NT2/D1 (cell line): ENCODE measurements around the gene NCAPG2.
A peak's percentile ranks its signal among the peaks of the same experiment; 100 is the strongest.

Experiments used
- DNase-seq: peaks from one replicate; pipeline ENCODE4 v3.0.0-alpha.2; 2011; ENCODE audit warnings: low read depth, low spot score
- H3K27me3 ChIP-seq: 2 replicates; pipeline ENCODE4 v1.6.0; 2011; ENCODE audit warnings: mild to moderate bottlenecking; ENCODE audit not compliant: insufficient read length, insufficient read depth
- H3K36me3 ChIP-seq: 2 replicates; pipeline ENCODE4 v1.6.1; 2011; ENCODE audit warnings: mild to moderate bottlenecking, low read length, mixed read lengths; ENCODE audit not compliant: insufficient read depth, insufficient read length
- H3K4me1 ChIP-seq: 2 replicates; pipeline ENCODE4 v1.5.1; 2011; ENCODE audit not compliant: insufficient read depth, insufficient read length
- H3K4me3 ChIP-seq: 2 replicates; pipeline ENCODE4 v1.5.1; 2011; ENCODE audit warnings: low read depth; ENCODE audit not compliant: insufficient read length
- H3K9ac ChIP-seq: 2 replicates; pipeline ENCODE4 v1.6.0; 2011; ENCODE audit warnings: low read depth; ENCODE audit not compliant: insufficient read length
- H3K9me3 ChIP-seq: 2 replicates; pipeline ENCODE4 v1.5.1; 2011; ENCODE audit warnings: mild to moderate bottlenecking, low read length; ENCODE audit not compliant: insufficient read depth
- SUZ12 ChIP-seq: IDR thresholded peaks from 2 replicates; pipeline ENCODE4 v1.6.1; 2011; ENCODE audit not compliant: insufficient read length, insufficient read depth; ENCODE audit errors: extremely low read depth
- YY1 ChIP-seq: IDR thresholded peaks from 2 replicates; pipeline ENCODE4 v1.6.1; 2011; ENCODE audit not compliant: insufficient read length, insufficient read depth
- ZNF274 ChIP-seq: IDR thresholded peaks from 2 replicates; pipeline ENCODE4 v1.6.1; 2011; ENCODE audit warnings: mild to moderate bottlenecking, low read depth, low read length

NCAPG2 gene

GRCh38 chr7:158602041-158602440 is 102.6 kb downstream of the NCAPG2 start:
- no peak overlapping the region for H3K9ac ChIP-seq
- DNase-seq: no peak
- no peaks in the 10 kb centered on the region for H3K4me1 ChIP-seq
- H3K9me3 ChIP-seq: no peaks in the 10 kb centered on the region
- H3K4me3 ChIP-seq: no peak overlapping the region
- H3K27me3 ChIP-seq: no peaks in the 10 kb centered on the region
- H3K36me3 ChIP-seq: peaks cover 8% of the 10 kb centered on the region
- no peak for TF ChIP-seq YY1
- TF ChIP-seq SUZ12: no peak
- TF ChIP-seq ZNF274: no peak

GRCh38 chr7:158601090-158601489 is 103.5 kb downstream of the NCAPG2 start:
- H3K4me1 ChIP-seq: no peaks in the 10 kb centered on the region

GRCh38 chr7:158596745-158597144 is 107.9 kb downstream of the NCAPG2 start:
- Histone ChIP-seq H3K9ac (no peak overlapping the region), H3K27me3 (peaks cover 2% of the 10 kb centered on the region)
- DNase-seq: no peak

More at GRCh38 chr7:158601090-158601489, 103.5 kb downstream of the NCAPG2 start:
- no peak overlapping the region for H3K9ac ChIP-seq
- H3K27me3 ChIP-seq: no peaks in the 10 kb centered on the region
- TF ChIP-seq SUZ12 (no peak), ZNF274 (no peak)
- DNase-seq: no peak
- H3K4me3 ChIP-seq: no peak overlapping the region
- peaks cover 3% of the 10 kb centered on the region for H3K36me3 ChIP-seq
- no peaks in the 10 kb centered on the region for H3K9me3 ChIP-seq

GRCh38 chr7:158596309-158596708 is 108.3 kb downstream of the NCAPG2 start:
- peaks cover 2% of the 10 kb centered on the region for H3K27me3 ChIP-seq
- no peak overlapping the region for H3K9ac ChIP-seq
- H3K36me3 ChIP-seq: no peaks in the 10 kb centered on the region
- H3K9me3 ChIP-seq: peaks cover 5% of the 10 kb centered on the region; the same call in 1 of the 2 replicates
- H3K4me1 ChIP-seq: no peaks in the 10 kb centered on the region
- no peak for TF ChIP-seq SUZ12
- TF ChIP-seq YY1: no peak
- TF ChIP-seq ZNF274: no peak
- DNase-seq: no peak
- H3K4me3 ChIP-seq: no peak overlapping the region

More at GRCh38 chr7:158596745-158597144, 107.9 kb downstream of the NCAPG2 start:
- no peak for TF ChIP-seq YY1
- TF ChIP-seq SUZ12: no peak
- TF ChIP-seq ZNF274: no peak
- no peak overlapping the region for H3K4me3 ChIP-seq
- no peaks in the 10 kb centered on the region for H3K36me3 ChIP-seq
- H3K9me3 ChIP-seq: peaks cover 5% of the 10 kb centered on the region; the same call in 1 of the 2 replicates
- H3K4me1 ChIP-seq: no peaks in the 10 kb centered on the region

GRCh38 chr7:158595068-158595467 is 109.5 kb downstream of the NCAPG2 start:
- DNase-seq: peak; percentile 25
- no peaks in the 10 kb centered on the region for H3K4me1 ChIP-seq
- no peak overlapping the region for H3K4me3 ChIP-seq
- TF ChIP-seq ZNF274: no peak
- TF ChIP-seq YY1: no peak
- TF ChIP-seq SUZ12: no peak
- no peaks in the 10 kb centered on the region for H3K36me3 ChIP-seq
- H3K9ac ChIP-seq: no peak overlapping the region
- H3K9me3 ChIP-seq: peaks cover 5% of the 10 kb centered on the region; the same call in 1 of the 2 replicates
- peaks cover 8% of the 10 kb centered on the region for H3K27me3 ChIP-seq

GRCh38 chr7:158592541-158592940 is 112.1 kb downstream of the NCAPG2 start:
- Histone ChIP-seq H3K4me3 (no peak overlapping the region), H3K4me1 (no peaks in the 10 kb centered on the region), H3K9ac (no peak overlapping the region), H3K36me3 (no peaks in the 10 kb centered on the region), H3K27me3 (peaks cover 29% of the 10 kb centered on the region), H3K9me3 (peaks cover 5% of the 10 kb centered on the region; the same call in 1 of the 2 replicates)
- TF ChIP-seq YY1 (no peak), ZNF274 (no peak), SUZ12 (no peak)
- DNase-seq: no peak

- no peak for TF ChIP-seq SUZ12
- TF ChIP-seq ZNF274: no peak
- no peak for TF ChIP-seq YY1
- Histone ChIP-seq H3K9me3 (peaks cover 5% of the 10 kb centered on the region; the same call in 1 of the 2 replicates), H3K4me1 (no peaks in the 10 kb centered on the region), H3K36me3 (no peaks in the 10 kb centered on the region), H3K4me3 (no peak overlapping the region), H3K27me3 (peaks cover 29% of the 10 kb centered on the region), H3K9ac (no peak overlapping the region)
- DNase-seq: no peak
These were observed 112.7 kb downstream of the NCAPG2 start for GRCh38 chr7:158591944-158592343.
